NCI-H748 (cell line): Measurements from ENCODE around the gene LIPT2.
A peak's percentile ranks its signal among the peaks of the same experiment; 100 is the strongest.

Experiments
- DNase-seq: peaks from one replicate; lab custom pipeline; 2025; ENCODE audit not compliant: unreplicated experiment; lab: John Stamatoyannopoulos, UW

Gene LIPT2

DNA sequence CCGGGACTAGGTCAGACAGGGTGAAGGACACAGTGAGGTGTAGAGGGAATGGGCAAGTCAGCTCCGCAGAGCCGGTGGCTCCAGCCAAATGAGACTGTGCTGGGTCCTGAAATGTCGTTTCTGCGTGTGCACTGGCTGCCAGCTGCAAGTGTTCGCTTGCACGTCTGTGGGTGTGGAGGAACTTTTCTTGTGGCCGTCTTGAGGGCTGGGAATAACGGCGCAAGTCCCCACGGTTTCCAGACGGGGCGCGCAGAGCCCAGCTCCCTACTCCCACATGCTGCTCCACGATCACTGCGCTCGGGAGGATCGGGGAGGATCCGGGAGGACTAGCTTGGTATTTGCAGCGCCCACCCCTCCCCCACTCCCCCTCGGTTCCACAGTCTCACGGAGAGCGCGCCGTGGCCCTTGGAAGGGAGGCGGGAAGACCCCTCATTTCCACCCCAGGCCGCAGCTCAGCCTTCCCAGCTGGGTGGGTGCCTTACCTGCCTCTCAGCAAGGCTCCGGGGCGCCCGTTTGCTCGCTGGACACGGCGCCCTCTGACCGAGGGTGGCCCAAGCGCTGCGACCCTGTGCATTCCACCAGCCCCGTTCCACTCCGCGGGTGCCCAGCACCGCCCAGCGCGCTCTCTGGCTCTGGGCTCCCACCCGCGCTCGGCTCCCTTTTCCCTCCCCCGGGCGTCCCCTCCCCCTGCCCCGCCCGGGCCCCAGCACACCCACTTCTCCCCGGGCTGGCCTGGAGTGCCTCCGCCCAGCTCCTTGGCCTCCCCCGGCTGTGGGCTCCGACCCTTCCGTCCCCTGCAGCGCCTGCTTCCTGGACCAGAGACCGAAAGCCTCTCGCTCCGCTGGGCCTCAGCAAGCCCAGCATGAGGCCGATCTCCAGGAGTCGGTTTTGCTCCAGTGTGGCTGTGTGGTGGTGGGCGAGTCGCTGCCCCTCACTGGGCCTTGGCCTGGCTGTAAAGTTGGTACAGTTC is 26.3 kb downstream of the LIPT2 start, which contains the start of gene KCNE3:
Gene KCNE3, minus strand, starts transcription at position 634 of the 970 bp plus-strand sequence. CDS start 9,986 bp downstream, outside the sequence.
- no peak for DNase-seq

DNA sequence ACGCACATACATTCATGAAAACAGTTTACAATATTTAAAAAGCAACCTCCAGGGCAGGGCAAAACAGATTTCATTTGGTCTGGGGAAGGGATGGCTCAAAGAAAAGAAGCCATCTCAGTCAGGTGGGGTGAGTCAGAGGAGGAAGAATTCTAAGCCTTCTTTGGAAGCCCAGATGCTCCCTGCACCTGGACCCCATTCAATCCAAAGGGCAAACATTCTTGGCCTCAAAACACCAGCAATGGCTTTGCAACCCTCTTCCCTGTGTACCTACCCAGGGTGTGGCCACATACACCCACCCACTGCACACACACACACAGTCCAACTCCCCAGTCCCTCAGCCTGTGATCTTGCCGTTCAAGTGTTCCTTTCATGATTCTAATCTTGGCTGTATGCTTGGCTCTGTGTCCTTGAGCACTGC is 28.2 kb downstream of the LIPT2 start:
- DNase-seq = peak; percentile 85

DNA sequence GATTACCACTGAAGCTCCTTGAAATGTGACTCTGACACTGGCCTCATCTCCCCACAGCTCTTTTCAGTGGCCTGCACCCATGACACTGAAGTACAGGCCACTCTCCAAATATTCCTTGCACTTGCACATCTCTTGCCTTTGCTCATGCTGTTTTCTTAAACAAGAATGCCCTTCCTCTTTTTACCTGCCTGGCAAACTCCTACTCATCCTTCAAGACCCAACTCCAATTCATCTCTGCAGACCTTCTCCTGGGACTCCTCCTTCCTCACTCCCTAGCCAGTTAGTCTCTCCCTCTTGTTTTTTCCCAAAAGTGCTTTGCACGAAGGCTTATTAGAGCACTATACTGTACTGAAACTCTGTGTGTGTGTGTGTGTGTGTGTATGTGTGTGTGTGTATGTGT is 28.8 kb downstream of the LIPT2 start:
- no peak for DNase-seq

DNA sequence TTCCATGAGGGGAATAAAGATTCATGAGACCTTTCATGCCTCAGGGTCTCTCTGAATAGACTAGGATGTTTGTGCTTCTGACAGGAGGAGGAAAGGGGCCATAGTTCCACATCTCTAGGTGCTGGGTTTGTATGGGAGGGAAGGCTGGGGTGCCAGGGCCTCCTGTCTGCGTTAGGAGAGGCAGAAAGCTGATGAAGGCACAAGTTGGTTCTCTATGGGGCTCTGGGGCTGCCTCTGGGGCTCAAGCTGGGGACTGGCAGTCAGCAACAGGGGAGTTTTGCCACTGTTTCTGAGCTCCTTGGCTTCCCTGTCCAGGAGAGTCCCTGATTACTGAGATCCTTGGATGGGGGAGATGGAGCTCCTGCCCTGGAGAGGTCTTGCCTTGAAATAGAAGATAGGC is 30.3 kb downstream of the LIPT2 start:
- DNase-seq = no peak

DNA sequence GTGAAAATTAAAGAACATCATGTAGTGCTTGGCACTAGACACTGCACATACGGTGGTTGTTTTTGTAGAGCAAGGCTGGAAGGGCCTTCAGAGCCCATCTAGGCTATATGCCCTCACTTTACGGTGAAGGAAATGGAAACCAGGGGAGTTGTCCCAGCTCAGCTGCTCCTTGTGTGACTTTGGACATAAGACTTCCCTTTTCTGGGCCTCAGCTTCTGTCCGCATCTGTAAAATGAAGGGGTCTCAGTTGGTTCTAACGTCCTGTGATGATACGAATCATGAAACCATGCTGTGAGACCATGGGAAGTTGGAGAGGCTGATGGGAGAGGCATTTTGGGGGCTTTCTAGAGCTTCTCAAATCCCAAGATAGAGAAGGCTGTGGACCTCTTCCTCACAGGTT is 30.9 kb downstream of the LIPT2 start:
- DNase-seq = no peak

DNA sequence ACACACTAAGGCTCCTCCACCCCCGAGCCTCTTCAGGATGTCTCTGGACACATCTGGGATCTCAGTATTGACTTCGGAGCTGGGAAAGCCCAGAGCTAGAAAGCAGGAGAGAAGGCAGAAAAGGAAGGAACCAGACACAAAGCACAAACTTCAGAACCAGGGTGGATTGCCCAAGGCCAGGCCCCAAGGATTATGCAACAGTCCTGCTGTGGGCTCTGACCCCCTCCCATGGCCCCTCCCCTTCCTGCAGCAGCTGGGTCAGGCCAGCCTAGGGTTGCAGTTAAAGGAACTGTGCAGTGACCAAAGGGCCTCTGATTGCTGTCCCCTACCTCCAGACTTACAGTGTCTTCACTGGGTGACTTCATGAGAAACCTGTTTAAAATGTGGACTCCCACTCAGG is 31.5 kb downstream of the LIPT2 start:
- no peak for DNase-seq

DNA sequence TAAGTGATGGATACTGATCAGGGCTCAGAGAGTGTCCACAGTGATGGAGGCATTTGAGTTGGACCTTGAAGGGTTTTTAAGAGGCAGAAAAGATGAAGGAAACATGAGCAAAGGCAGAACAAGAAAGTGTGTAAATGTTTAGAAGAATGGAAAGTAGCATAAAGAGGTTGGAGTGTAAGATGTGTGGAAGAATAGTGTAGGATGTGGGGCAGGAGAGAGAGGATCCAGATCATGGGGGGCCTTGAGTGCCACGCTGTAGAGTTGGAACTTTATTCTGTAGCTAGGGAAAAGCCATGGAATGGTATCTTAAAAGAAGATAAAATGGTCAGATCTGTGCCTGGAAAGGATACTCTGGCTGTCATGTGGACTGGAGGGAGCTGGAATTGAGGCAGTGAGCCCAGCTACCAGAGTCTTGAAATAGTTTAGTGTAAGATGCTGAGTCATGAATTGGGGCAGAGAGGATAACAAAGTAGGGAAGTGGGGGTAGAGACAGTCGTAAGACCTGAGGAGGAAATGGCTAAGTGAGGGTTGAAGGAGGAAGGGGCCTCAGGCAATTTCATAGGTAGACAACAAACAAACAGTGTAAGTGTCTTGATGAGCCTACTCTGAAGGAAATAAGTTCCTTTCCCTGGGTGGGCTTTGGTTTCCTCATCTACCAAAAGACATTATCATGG is 32.9 kb downstream of the LIPT2 start:
- no peak for DNase-seq

DNA sequence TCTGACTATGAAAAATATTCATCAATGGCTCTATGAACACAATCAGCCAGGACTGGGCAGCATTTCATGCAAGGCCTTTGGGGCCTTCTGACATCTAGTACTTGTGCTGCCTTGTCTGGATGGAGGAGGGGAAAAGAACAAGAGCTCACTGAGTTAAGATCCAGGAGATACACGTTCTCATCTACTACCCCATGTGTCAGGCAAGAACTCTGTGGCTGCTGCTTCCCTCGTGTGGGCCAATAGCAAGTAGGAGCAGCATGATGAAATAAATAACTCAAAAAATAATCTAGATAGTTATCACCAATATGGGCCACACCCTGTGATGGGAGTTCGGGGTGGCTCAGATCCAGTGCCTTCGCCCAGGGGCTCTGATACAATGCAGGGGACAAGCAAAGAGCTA is 33.5 kb downstream of the LIPT2 start:
- no peak for DNase-seq

DNA sequence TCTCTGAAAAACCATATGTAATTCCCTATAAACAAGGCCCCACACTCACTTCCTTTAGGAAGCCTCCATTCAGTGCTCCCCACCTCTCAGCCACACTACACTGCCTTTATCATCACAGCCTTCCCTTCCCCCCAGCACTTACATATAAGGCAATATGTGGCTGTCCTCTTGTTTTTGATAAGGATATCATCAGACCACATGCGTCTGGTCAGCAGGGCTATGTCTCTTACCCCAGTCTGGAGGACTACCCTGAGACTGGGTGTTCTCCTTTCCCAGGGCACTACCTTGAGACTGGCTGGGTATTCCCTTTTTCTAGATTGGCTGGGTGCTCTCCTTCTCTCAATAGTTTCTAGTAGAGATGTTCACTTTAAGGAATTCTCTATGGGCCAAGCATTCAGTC is 33.9 kb downstream of the LIPT2 start:
- DNase-seq = no peak

DNA sequence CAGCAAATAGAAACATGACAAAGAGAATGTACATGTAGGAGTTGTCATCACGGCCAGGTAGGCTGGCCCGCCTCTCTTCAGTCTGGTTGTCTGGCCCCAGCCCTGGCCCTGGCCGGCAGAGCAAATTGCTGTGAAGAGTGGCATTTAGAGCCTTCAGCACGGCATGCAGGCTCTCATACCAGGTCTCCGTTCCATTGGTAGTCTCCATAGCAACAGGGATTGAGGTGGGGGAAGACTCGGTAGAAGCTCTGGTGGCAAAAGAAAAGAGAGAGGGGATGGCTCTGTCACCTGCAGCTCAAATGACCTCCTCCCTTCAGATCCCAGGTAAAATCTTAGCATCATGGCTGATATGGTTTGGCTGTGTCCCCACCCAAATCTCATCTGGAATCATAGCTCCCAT is 36.2 kb downstream of the LIPT2 start:
- DNase-seq = peak; percentile 39

DNA sequence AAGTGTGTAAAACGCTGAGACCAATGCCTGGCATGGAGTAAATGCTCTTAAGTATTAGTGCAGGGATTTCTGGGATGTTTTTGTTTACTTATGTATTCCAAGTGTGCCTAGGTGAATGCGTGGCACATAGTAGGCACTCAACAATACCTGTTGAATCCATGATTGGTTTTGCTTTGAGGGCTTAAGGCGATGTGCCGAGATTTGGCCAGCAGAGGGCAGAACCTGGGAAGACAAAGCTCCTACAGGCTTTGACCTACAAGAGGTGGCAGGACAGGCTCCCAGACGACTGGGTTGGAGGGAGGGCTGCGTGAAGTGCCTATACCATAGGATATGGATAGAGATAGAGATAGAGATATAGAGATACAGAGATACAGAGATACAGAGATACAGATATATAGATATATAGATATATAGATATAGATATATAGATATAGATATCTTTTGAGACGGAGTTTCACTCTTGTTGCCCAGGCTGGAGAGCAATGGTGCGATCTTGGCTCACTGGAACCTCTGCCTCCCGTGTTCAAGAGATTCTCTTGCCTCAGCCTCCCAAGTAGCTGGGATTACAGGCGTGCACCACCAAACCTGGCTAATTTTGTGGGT is 40.0 kb downstream of the LIPT2 start:
- DNase-seq = peak; percentile 76

DNA sequence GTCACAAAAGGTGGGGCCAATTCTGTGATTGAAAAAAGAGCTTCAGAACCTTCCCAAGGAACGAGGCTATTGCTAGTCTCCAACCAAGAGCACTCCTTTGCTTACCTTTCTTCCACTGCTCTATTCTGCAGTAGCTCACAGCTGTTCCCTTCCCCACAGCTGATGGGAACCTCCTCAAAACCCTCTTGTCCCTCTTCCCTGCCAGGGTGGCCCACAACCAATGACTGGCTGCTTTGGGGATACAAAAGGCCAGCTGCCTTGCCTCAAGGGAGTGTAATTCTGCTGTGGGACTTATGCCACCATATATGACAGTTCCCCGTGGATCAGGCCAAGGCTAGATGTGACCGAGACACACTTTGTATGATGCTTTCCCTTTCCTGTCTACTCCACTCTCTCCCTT is 41.2 kb downstream of the LIPT2 start:
- DNase-seq = no peak

DNA sequence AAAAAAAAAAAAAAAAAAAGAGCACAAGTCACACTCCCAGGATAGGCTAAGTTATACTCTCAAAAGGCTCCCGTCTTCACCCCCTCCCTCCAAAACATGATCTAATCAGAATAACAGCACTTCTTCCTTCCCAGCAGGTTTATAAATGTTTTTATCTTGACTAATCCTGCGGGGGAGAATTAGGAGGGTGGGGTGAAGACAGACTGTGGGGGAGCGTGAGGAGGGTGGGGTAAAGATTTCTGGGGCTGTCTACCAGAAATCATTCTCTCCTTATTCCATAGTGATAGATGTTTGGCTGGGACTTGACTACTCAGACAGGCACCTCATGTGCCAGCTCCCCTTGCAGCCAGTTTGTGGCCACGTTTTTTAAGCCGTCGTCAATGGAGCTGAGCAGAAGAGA is 43.2 kb downstream of the LIPT2 start:
- DNase-seq = no peak

DNA sequence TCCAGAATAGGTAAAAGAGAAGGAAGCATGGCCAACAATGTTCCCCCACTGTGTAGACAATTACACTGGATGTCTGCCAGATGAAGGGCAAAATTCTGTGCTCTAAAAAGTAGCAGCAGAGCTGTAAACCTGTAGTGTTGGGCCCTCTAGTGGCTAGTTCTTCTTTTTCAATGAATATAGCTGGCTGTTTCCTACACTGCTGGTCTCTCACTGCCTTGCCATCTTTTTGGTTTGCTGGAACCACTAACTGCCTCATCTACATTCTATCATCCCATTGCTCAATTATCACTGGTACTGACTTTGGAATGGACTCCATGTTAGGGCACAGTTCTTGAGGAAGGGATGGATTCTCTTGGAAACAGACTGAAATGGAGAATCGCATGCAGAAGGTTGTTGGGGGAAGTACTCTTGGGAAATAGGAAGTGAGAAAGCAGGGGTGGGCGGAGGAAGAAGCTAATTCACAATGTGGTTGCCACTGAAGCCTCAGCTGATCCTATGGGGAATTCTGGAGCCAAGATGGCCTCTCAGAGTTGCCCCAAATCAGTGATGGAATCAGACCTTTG is 44.1 kb downstream of the LIPT2 start:
- peak; percentile 91 for DNase-seq

DNA sequence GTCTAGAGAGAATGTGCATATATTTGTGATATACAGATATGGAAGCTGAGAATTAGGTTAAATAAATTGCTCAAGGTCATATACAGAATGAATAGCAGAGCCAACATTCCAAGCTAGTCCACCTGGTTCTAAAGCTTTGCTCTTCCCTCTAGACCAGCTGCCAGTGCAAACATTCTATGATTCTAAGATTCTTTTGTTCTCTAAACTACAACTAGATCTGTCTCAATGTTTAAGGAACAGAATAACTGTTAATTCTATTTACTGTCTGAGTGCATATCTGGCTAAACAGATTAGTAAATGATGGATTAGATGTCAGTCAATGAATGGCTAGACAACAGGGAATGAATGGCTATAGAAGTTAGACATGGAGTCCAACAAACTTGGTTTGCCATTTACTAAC is 45.8 kb downstream of the LIPT2 start:
- no peak for DNase-seq

DNA sequence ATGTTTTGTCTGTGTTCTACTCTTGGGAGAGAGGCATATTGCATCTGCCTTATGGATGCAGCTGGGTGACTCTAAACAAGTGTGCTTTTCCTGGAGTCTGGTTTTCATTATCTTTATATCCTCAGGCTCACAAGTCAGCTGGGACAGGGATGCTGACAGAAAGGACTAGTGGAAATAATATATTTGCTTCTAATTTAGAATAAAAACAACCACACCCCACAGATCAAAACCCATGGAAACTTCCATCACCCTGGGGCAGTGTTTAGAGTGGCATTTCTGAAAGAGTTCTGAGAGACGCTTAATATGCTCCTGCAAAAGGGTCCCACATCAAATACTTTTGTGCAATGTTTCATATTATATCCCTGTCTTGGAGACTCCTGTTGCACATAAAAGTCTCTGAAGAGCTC is 47.0 kb downstream of the LIPT2 start:
- no peak for DNase-seq

DNA sequence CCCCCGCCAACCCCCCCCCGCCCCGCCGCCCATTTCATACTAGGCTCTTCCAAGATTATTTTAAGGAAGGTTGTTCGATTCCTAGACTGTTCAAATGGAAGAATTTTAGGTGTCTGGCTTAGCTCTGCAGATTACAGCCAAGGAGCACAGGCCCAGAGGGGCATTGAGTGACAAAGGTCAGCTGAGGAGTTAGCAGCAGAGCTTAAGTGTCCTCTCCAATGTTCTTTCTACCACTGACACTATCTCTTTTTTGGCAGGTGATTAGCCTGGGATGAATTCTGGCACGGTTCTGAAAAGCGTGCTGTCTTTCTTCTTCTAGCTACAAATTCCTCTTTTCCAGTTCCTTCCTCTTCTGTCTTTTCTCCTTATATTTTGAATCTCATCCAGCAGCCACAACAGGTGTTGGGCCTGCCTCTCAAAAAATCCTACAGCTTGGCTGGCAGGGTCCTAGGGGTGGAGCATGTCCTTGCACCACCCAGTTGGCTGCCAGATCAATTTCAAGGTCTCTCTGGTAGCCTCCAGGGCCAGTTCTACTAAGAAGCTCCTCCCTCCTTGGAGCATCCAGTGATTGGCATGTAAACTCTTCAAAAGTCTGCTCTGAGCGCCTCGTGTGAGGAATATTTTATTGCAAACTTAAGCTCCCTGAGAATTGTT is 49.2 kb downstream of the LIPT2 start:
- no peak for DNase-seq

DNA sequence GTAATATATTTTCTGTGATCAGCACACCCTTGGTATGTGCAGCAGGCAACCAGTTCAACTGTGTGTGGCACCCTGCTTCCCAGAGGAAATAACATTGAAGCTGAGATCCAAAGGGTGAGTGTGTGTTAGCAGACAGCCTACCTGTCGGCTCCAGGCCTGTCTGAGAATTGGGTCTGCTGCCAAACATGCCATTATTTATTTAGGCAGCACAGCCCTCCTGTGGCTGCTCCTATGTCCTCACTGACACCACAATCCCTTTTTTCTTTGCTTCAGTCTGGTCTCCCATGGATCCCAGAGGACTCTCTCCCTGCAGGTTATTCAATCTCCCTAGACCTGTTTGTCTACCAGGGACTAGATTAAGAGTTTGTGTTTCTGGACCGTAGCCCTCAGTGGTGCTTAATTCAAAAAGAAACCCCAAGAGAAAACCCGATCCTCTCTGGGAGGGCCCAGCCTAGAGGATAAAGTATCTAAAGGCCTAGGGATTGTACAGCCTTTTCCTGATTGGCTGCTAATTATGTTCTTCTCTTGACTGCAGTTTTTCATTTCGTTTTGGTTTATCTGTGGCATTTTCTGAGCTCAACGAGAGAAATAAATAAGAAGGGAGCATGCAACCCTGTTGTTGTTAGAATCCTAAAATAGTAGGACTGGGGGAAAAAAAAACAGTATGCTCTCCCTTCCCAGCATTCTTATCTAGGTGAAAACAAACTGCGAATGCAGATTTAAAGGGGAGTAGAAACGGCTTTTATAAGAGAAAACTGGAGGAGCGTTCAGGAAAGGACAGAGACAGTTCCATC is 50.3 kb downstream of the LIPT2 start:
- peak; percentile 51 for DNase-seq

DNA sequence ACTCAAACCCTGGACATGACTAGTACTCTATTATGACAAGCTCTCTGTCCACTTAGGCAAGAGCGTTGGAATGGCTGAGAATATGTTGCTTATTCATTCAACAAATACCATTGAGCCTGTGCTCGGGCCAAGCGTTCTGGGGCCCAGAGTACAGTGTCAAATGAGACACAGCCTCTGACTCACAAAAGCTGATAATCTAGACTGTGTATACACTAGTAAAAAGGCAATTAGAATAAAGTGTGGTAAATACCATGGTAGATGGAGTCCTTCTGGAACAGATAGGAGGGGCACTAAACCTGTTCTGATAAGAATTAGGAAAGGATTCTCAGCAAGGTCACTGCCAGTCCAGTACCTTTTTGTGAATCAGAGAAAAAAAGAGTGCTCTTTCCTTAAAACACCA is 50.9 kb downstream of the LIPT2 start:
- no peak for DNase-seq
